DND-41 (cell line): Measurements from ENCODE around the gene FSIP1.

ENCODE experiments used
- ATAC-seq: fragments of 200-7000 bp; cut with Tn5 transposase; 3 replicates; pipeline ENCODE4 v1.9.1; 2021; ENCODE audit warnings: low read depth; ENCODE audit not compliant: insufficient read depth
- DNase-seq: peaks from one replicate; pipeline ENCODE4 v3.0.0-alpha.2; 2020
- H2AFZ ChIP-seq: 2 replicates; pipeline ENCODE4 v1.6.0; 2012; ENCODE audit warnings: low read depth, low read length
- H3K27ac ChIP-seq: 2 replicates; pipeline ENCODE4 v1.5.1; 2012; ENCODE audit warnings: low read length, inconsistent platforms
- H3K27me3 ChIP-seq: fragments of 200-600 bp; sonication (generic); 2 replicates; pipeline ENCODE4 v1.6.0; 2012; ENCODE audit warnings: low read length, mild to moderate bottlenecking, inconsistent platforms; ENCODE audit not compliant: insufficient read depth, poor library complexity
- H3K36me3 ChIP-seq: 2 replicates; pipeline ENCODE4 v1.5.1; 2012; ENCODE audit warnings: low read length, inconsistent platforms; ENCODE audit not compliant: insufficient read depth
- H3K4me1 ChIP-seq: 2 replicates; pipeline ENCODE4 v1.5.1; 2012; ENCODE audit warnings: mild to moderate bottlenecking, low read length; ENCODE audit not compliant: insufficient read depth
- H3K4me2 ChIP-seq: 2 replicates; pipeline ENCODE4 v1.6.0; 2012; ENCODE audit warnings: mild to moderate bottlenecking, moderate library complexity, low read length, inconsistent platforms; ENCODE audit not compliant: insufficient read depth
- H3K4me3 ChIP-seq, 2 experiments: fragments of 200-600 bp in 1 of 2; shearing (Covaris generic) in 1 of 2; 2 replicates each; pipeline ENCODE4 v1.5.1; 2012 to 2016; ENCODE audit warnings: inconsistent platforms in 2 of 2, low read length in 2 of 2, mild to moderate bottlenecking in 2 of 2, low read depth in 1 of 2, moderate library complexity in 1 of 2
- H3K79me2 ChIP-seq: 2 replicates; pipeline ENCODE4 v1.6.0; 2012; ENCODE audit warnings: low read length, inconsistent platforms; ENCODE audit not compliant: insufficient read depth
- H3K9ac ChIP-seq: 2 replicates; pipeline ENCODE4 v1.6.0; 2012; ENCODE audit warnings: low read depth, mild to moderate bottlenecking, inconsistent platforms, low read length, moderate library complexity
- H3K9me3 ChIP-seq: 2 replicates; pipeline ENCODE4 v1.5.1; 2012; ENCODE audit warnings: low read length, moderate library complexity, mild to moderate bottlenecking, inconsistent platforms; ENCODE audit not compliant: insufficient read depth, severe bottlenecking
- H4K20me1 ChIP-seq: 2 replicates; pipeline ENCODE4 v1.6.0; 2012; ENCODE audit warnings: low read length; ENCODE audit not compliant: insufficient read depth
- CTCF ChIP-seq: IDR thresholded peaks from 2 replicates; pipeline ENCODE4 v1.5.1; 2012; ENCODE audit warnings: borderline replicate concordance, low read length, moderate library complexity, mild to moderate bottlenecking; ENCODE audit not compliant: poor library complexity, severe bottlenecking; ENCODE audit errors: extremely low read depth
- EZH2 ChIP-seq: IDR thresholded peaks from 3 replicates; pipeline ENCODE4 v1.6.1; 2012; ENCODE audit warnings: borderline replicate concordance, low read depth, mild to moderate bottlenecking, moderate library complexity, low read length, inconsistent platforms; ENCODE audit not compliant: severe bottlenecking

The FSIP1 gene

GRCh38 chr15:39555885-39556284 is 226.8 kb downstream of the FSIP1 start:
- Histone ChIP-seq H3K36me3 (no peaks in the 10 kb centered on the region), H3K9me3 (no peaks in the 10 kb centered on the region), H2AFZ (no peak overlapping the region), H3K4me1 (no peaks in the 10 kb centered on the region), H3K9ac (no peak overlapping the region), H3K27me3 (peaks cover 4% of the 10 kb centered on the region), H3K27ac (no peak overlapping the region), H3K4me2 (no peak overlapping the region), H3K79me2 (no peaks in the 10 kb centered on the region), H4K20me1 (no peaks in the 10 kb centered on the region), H3K4me3 (no peak overlapping the region)
- DNase-seq (no peak), ATAC-seq (no peak)
- TF ChIP-seq CTCF: no peak
- no peak for TF ChIP-seq EZH2

GRCh38 chr15:39554746-39555387 is 227.8 kb downstream of the FSIP1 start:
- no peak for ATAC-seq
- no peak for DNase-seq
- H3K4me2 ChIP-seq: no peak overlapping the region
- no peak overlapping the region for H2AFZ ChIP-seq
- H3K27ac ChIP-seq: no peak overlapping the region
- H3K27me3 ChIP-seq: peaks cover 4% of the 10 kb centered on the region
- no peak overlapping the region for H3K4me3 ChIP-seq
- TF ChIP-seq EZH2: no peak
- no peak for TF ChIP-seq CTCF
- no peaks in the 10 kb centered on the region for H3K9me3 ChIP-seq
- no peaks in the 10 kb centered on the region for H3K79me2 ChIP-seq
- no peaks in the 10 kb centered on the region for H3K4me1 ChIP-seq
- H4K20me1 ChIP-seq: no peaks in the 10 kb centered on the region
- no peaks in the 10 kb centered on the region for H3K36me3 ChIP-seq
- no peak overlapping the region for H3K9ac ChIP-seq

GRCh38 chr15:39553947-39554693 is 228.5 kb downstream of the FSIP1 start:
- Histone ChIP-seq H4K20me1 (no peaks in the 10 kb centered on the region), H3K4me2 (no peak overlapping the region), H3K9me3 (no peaks in the 10 kb centered on the region), H3K9ac (no peak overlapping the region), H3K27ac (no peak overlapping the region), H3K4me1 (no peaks in the 10 kb centered on the region), H2AFZ (no peak overlapping the region), H3K4me3 (no peak overlapping the region), H3K36me3 (no peaks in the 10 kb centered on the region), H3K27me3 (peaks cover 4% of the 10 kb centered on the region), H3K79me2 (no peaks in the 10 kb centered on the region)
- no peak for DNase-seq
- ATAC-seq: no peak
- TF ChIP-seq CTCF: no peak
